22Rv1 (cell line): Measurements from ENCODE around the gene SARNP.

Experiments
- CTCF ChIP-seq: fragments of 450-650 bp; IDR thresholded peaks from 2 replicates; pipeline ENCODE4 v1.5.1; 2017; ENCODE audit warnings: mild to moderate bottlenecking
- ZFX ChIP-seq: fragments of 450-650 bp; IDR thresholded peaks from 2 replicates; pipeline ENCODE4 v1.6.1; 2017; ENCODE audit warnings: antibody characterized with exemption, borderline replicate concordance

DNA sequence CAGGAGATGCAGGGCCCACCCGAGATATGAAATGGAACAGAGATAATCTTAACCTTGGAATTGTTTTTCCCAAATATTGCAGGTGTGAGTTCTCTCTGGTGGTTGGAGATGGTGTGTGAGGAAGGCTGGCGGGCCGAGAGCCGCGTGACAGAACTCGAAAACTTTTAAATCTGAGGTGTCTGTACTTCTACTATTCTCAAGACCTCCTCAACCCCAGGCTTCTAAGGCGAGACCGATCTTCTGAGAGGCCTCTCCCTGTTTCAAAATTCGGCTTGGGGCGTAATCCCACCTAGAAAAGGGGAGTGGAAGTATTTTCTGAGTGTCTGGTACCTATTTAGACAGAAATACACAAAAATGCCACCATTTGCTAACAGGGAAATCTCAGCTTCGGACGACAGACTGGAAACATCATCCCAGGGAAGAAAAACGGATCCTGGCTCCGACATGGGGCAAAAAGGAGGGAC, 611 bp downstream of the SARNP start:
- TF ChIP-seq CTCF (no peak), ZFX (no peak)
